ENCODE data around the gene RASSF7.

GRCh38 chr11:544817-545166 lies 16.0 kb upstream of the RASSF7 start:
- TF ChIP-seq, protein P1, sequence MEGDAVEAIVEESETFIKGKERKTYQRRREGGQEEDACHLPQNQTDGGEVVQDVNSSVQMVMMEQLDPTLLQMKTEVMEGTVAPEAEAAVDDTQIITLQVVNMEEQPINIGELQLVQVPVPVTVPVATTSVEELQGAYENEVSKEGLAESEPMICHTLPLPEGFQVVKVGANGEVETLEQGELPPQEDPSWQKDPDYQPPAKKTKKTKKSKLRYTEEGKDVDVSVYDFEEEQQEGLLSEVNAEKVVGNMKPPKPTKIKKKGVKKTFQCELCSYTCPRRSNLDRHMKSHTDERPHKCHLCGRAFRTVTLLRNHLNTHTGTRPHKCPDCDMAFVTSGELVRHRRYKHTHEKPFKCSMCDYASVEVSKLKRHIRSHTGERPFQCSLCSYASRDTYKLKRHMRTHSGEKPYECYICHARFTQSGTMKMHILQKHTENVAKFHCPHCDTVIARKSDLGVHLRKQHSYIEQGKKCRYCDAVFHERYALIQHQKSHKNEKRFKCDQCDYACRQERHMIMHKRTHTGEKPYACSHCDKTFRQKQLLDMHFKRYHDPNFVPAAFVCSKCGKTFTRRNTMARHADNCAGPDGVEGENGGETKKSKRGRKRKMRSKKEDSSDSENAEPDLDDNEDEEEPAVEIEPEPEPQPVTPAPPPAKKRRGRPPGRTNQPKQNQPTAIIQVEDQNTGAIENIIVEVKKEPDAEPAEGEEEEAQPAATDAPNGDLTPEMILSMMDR (IDR thresholded peaks at IDR 0.05; ENCODE audit: low read length), result no peak
- TF ChIP-seq EZH2 (IDR thresholded peaks at IDR 0.05; ENCODE audit: borderline replicate concordance, low read length), result no peak
